ENCODE data around the gene CAPN5. TPM values are rescaled to one million over a fixed set of nuclear protein-coding genes. Genes with fewer than 3 reads are reported as not detected.

Gene CAPN5
- total and polyA plus RNA-seq, 2 experiments from 2014 or later, result 10.2 to 32.2 TPM

GRCh38 chr11:77172666-77172982 is 105.9 kb downstream of the CAPN5 start:
- Histone ChIP-seq H3K27me3 (ENCODE audit: insufficient read depth) (no peaks in the 10 kb centered on the region), H2AFZ (peak overlapping the region; percentile 81; the same call in 1 of the 2 replicates), H3K36me3 (ENCODE audit: insufficient read depth) (no peaks in the 10 kb centered on the region), H3K79me2 (replicated peaks; ENCODE audit: insufficient read depth) (no peaks in the 10 kb centered on the region), H3K4me3 (no peak overlapping the region), H4K20me1 (replicated peaks; ENCODE audit: insufficient read depth) (no peaks in the 10 kb centered on the region), H3K4me1 (ENCODE audit: insufficient read depth) (peaks cover 38% of the 10 kb centered on the region), H3F3A (replicated peaks; ENCODE audit: low read depth) (no peaks in the 10 kb centered on the region), H3K27ac (ENCODE audit: low read depth) (no peak overlapping the region), H3K9me2 (ENCODE audit: insufficient read depth) (no peaks in the 10 kb centered on the region), H3K4me2 (peak overlapping the region; percentile 70; the same call in 1 of the 2 replicates)
- H3K27ac Mint-ChIP-seq, result no peak overlapping the region
- DNase-seq (ENCODE audit: low spot score) (no peak), ATAC-seq (peak; percentile 1; the same call in 2 of the 3 replicates)
- H3K4me1 Mint-ChIP-seq, result peaks cover 70% of the 10 kb centered on the region
- no peak overlapping the region; the same call in 2 of the 3 replicates for H3K4me3 Mint-ChIP-seq
- H3K27me3 Mint-ChIP-seq (ENCODE audit: insufficient read depth, low read depth, poor library complexity), result peaks cover 22% of the 10 kb centered on the region
- no peaks in the 10 kb centered on the region for H3K9me3 Mint-ChIP-seq
- no peaks in the 10 kb centered on the region; the same call in 2 of the 3 replicates for H3K36me3 Mint-ChIP-seq (ENCODE audit: low read depth)
- no peak for TF ChIP-seq ETS1 (IDR thresholded peaks at IDR 0.05)
- TF ChIP-seq REST (IDR thresholded peaks at IDR 0.05; ENCODE audit: unreplicated experiment), result no peak
- TF ChIP-seq ZNF462 (CRISPR knock-in tag; IDR thresholded peaks at IDR 0.05), result no peak
- no peak for TF ChIP-seq JUNB (IDR thresholded peaks at IDR 0.05; ENCODE audit: unreplicated experiment)
- TF ChIP-seq STAT1 (IDR thresholded peaks at IDR 0.05; ENCODE audit: unreplicated experiment), result no peak
- no peak for TF ChIP-seq POLR2AphosphoS5 (IDR thresholded peaks at IDR 0.05; ENCODE audit: low read depth)
- no peak for TF ChIP-seq ZNF114 (CRISPR knock-in tag; IDR thresholded peaks at IDR 0.05)
- no peak for TF ChIP-seq EZH2 (IDR thresholded peaks at IDR 0.05; ENCODE audit: low read depth, unreplicated experiment)

Measured in GM23338 (cell line).